HUES48 (cell line): Measurements from ENCODE around the gene PACS1.
A peak's percentile ranks its signal among the peaks of the same experiment; 100 is the strongest.
"Not testable (repeated sequence)": the region's sequence is repeated elsewhere in the genome, so short reads cannot be mapped to it uniquely, and the experiment has no call there.

Experiments used
- H3K27ac ChIP-seq: one replicate; pipeline ENCODE4 v1.7.0; 2013; ENCODE audit warnings: low read depth, low read length, inconsistent platforms
- H3K27me3 ChIP-seq: 2 replicates; pipeline ENCODE4 v1.6.1; 2013; ENCODE audit warnings: mild to moderate bottlenecking, low read length; ENCODE audit not compliant: control insufficient read depth, insufficient read depth
- H3K36me3 ChIP-seq: 2 replicates; pipeline ENCODE4 v1.6.1; 2013; ENCODE audit warnings: low read length; ENCODE audit not compliant: control insufficient read depth, insufficient read depth
- H3K4me1 ChIP-seq: 2 replicates; pipeline ENCODE4 v1.6.1; 2013; ENCODE audit warnings: mild to moderate bottlenecking, low read length; ENCODE audit not compliant: control insufficient read depth, insufficient read depth
- H3K4me3 ChIP-seq: 2 replicates; pipeline ENCODE4 v1.5.1; 2013; ENCODE audit warnings: mild to moderate bottlenecking, low read depth, low read length
- H3K9ac ChIP-seq: 2 replicates; pipeline ENCODE4 v1.6.1; 2013; ENCODE audit warnings: mild to moderate bottlenecking, low read depth, low read length, moderate library complexity
- H3K9me3 ChIP-seq: 2 replicates; pipeline ENCODE4 v1.6.1; 2013; ENCODE audit warnings: low read length; ENCODE audit not compliant: control insufficient read depth, insufficient read depth

The PACS1 gene

DNA sequence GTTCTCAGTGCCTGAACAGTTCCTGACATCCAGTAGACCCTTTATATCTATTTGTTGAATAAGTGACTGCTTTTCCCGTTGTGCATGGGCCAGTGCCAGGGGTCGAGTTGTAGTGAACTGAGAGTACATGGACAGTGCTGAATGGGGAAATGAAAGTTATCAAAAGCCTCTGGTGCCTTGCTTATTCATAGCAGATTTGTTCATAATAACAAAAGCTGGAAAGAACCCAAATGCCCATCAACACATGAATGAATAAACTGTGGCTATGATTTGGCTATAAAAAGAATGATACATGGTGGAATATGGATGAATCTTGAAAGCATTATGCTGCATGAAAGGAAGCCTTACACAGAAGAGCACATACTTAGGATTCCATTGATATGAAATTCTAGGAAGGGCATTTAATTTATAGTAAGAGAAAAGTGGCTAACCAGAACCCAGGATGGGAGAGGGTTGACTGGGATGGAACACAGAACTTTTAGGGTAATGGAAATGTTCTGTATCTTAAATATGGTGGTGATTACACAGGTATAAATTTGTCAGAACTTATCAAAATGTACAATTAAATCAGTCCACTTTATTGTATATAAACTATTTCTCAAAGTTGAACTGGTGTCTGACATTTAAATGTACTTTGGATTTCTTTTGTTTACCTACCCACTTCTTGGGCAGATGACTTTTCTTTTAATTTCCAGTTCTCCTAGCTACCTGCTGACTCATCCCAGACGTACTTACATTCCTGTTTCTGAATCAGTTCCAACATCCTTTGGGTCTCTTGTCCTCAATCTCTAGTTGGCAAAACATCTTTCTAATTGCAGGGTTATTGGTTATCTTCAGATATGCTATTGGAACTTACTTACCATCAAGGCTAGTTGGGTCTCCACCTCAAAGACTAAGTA lies 42.8 kb downstream of the PACS1 start:
- Histone ChIP-seq H3K27me3 (no peaks in the 10 kb centered on the region), H3K4me1 (peaks cover 37% of the 10 kb centered on the region), H3K4me3 (no peak overlapping the region), H3K36me3 (no peaks in the 10 kb centered on the region), H3K9ac (no peak overlapping the region), H3K27ac (no peak overlapping the region), H3K9me3 (no peaks in the 10 kb centered on the region)

DNA sequence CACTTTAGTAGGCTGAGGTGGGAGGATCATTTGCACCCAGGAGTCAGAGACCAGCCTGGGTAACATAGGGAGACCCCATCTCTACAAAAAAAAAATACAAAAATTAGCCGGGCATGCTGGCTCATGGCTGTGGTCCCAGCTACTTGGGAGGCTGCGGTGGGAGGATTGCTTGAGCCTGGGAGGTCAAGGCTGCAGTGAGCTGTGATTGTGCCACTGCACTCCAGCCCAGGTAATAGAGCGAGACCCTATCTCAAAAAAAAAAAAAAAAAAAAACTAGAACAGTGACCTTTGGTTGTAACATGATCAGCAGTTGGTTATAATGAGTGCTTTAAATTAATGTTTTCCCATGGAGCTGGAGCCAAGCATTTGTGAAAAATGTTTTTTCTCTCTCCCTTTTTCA lies 44.9 kb downstream of the PACS1 start:
- not testable (repeated sequence) for H3K27me3 ChIP-seq, H3K36me3 ChIP-seq, H3K9me3 ChIP-seq, H3K4me3 ChIP-seq, H3K9ac ChIP-seq
- Histone ChIP-seq H3K4me1 (peaks cover 49% of the 10 kb centered on the region), H3K27ac (peak overlapping the region; percentile 73)

DNA sequence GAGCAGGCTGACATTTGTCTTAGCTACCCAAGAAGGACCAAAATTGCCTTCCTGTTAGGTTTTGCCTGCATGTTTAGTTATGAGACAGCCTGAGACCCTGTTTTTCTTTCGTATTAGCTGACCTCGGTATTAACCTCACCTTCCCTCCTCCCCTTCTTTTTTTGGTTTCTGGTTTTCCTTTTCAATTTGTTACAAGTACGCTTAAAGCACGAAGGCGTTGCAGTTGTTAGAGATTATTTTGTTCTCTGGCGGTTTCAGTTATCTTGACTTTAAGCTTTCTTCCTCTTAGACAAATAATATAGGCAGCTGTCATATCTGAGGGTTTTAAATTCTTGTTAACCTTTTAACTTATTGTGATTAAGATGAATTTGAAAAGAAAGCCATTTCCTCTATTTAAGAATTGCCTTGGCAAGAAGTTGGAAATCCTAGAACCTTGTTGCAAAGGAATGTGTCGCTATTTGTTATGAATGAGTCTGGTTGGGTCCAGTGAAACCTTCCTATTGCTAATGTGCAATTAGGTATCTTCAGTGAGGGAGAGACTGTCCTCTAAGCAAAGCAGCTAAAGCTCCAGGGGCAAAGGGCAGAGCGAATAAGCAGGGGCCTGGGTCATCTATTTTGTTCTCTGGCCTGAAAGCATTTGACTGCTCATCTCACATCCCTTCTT lies 45.7 kb downstream of the PACS1 start:
- Histone ChIP-seq H3K9ac (no peak overlapping the region), H3K9me3 (no peaks in the 10 kb centered on the region), H3K4me1 (peaks cover 49% of the 10 kb centered on the region), H3K36me3 (no peaks in the 10 kb centered on the region), H3K27ac (peak overlapping the region; percentile 73), H3K27me3 (no peaks in the 10 kb centered on the region), H3K4me3 (no peak overlapping the region)

DNA sequence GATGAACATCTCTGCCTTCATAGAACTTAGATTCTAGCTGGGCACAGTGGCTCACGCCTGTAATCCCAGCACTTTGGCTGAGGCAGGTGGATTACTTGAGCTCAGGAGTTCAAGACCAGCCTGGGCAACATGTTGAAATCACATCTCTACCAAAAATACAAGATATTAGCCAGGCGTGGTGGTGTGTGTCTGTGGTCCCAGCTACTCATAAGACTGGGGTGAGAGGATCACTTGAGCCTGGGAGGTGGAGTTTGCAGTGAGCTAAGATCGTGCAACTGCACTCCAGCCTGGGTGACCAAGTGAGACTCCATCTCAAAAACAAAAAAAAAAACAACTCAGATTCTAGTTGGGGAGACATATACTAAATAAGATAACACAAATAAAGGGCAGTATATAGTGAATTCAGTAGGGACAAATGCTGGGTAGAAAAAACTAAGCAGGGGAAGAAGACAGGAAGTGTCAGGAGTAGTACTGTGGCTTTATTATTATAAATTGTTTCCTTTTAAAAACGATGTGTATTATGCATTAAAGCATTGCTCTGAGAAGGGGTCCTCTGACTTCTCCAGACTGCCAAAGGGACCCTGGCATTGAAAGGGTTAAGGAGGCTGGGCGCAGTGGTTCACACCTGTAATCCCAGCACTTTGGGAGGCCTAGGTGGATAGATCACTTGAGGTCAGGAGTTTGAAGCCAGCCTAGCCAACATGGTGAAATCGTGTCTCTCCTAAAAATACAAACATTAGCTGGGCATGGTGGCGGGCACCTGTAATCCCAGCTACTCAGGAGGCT lies 46.7 kb downstream of the PACS1 start:
- Histone ChIP-seq H3K9ac (no peak overlapping the region), H3K4me1 (peaks cover 41% of the 10 kb centered on the region), H3K27ac (peak overlapping the region; percentile 73), H3K9me3 (no peaks in the 10 kb centered on the region), H3K36me3 (no peaks in the 10 kb centered on the region), H3K27me3 (no peaks in the 10 kb centered on the region), H3K4me3 (no peak overlapping the region)

DNA sequence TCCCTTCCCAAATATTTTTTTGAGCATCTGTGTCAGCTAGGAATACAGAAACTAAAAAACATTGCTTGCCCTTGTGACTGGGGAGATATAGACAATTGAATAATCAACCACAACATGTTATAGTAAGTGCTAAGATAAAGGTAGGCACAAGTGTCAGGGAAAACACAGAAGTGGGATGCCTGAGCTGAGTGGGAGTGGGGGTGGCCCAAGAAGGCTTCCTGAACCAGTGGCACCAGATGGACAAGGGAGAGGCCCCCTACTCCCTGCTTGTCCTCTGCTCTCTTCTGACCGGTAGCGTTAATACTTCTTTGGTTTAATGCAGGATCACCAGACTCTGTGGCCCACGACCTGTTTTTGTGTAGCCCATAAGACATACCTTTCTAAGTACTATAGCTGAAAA lies 48.8 kb downstream of the PACS1 start:
- H3K9me3 ChIP-seq = no peaks in the 10 kb centered on the region
- H3K4me3 ChIP-seq = no peak overlapping the region
- peaks cover 22% of the 10 kb centered on the region for H3K4me1 ChIP-seq
- no peaks in the 10 kb centered on the region for H3K36me3 ChIP-seq
- H3K9ac ChIP-seq = no peak overlapping the region
- peak overlapping the region; percentile 91 for H3K27ac ChIP-seq
- no peaks in the 10 kb centered on the region for H3K27me3 ChIP-seq

DNA sequence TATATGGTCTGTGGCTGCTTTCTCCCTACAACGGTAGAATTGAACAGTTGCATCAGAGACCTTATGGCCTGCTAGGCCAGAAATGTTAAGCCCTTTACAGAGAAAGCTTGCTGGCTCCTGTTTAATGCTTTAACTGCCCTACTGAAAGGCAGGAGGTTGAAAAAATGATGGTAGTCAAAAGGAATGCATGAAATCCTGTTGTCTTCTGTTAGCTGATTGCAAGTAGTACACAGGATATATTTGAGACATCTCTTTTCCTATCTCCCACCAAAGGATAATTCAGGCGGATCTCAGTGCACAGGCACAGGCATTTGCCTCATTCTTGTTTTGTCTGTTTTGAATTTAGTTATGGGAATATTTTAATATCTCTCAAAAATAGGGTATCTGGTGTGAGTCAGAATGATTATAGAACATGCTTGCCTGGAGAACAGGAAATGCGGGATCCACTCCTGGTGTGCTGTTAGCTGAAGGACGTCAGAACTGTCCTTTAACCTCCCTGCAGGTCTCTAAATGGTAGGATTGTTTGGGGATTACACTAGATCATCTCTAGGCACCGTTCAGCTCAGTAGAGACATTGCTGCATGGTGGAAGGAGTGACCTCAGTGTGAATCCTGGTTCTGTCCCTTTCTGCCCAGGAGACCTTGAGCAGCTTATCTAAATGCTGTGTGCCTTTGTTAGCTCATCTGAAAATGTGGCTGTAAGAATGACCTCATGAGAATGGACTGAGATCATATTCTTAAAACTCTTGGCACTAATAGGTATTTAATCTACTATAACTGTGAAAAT lies 49.5 kb downstream of the PACS1 start:
- H3K9ac ChIP-seq = no peak overlapping the region
- peaks cover 22% of the 10 kb centered on the region for H3K4me1 ChIP-seq
- H3K27ac ChIP-seq = peak overlapping the region; percentile 91
- no peak overlapping the region for H3K4me3 ChIP-seq
- no peaks in the 10 kb centered on the region for H3K27me3 ChIP-seq
- H3K9me3 ChIP-seq = no peaks in the 10 kb centered on the region
- H3K36me3 ChIP-seq = no peaks in the 10 kb centered on the region

DNA sequence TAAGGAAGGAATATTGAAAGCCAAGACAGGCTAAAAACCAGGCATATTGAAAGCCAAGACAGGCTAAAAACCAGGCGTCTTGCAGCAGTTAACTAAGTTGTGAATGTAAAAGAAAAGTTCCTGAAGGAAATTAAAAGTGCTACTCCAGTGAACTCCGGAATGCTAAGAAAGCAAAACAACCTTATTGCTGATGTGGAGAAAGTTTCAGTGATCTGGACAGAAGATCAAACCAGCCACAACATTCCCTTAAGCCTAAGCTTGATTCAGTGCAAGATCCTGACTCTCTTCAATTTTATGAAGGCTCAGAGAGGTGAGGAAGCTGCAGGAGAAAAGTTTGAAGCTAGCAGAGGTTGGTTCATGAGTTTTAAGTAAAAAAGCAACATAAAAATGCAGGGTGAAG lies 51.4 kb downstream of the PACS1 start:
- Histone ChIP-seq H3K36me3 (no peaks in the 10 kb centered on the region), H3K9ac (no peak overlapping the region), H3K9me3 (no peaks in the 10 kb centered on the region), H3K4me3 (no peak overlapping the region), H3K27me3 (no peaks in the 10 kb centered on the region), H3K4me1 (peaks cover 17% of the 10 kb centered on the region), H3K27ac (no peak overlapping the region)

DNA sequence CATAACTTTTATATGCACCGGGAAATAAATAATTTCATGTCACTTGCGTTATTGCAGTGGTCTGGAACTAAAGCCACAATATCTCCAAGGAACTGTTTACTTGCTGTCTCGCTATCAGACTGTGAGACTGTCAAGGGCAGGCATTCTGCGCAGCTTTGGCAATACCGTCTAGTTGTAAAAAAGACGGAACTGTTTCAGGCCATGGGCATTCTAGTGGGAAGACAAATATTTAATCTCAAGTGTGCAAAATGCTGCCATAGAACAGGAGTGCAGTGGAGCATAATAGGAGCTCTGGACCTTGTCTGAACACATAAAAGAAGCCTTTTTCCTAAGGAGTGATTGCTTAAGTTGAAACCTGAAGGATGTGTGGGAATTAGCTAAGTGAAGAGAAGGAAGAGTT lies 53.8 kb downstream of the PACS1 start:
- Histone ChIP-seq H3K4me1 (peaks cover 37% of the 10 kb centered on the region), H3K36me3 (no peaks in the 10 kb centered on the region), H3K4me3 (no peak overlapping the region), H3K9me3 (no peaks in the 10 kb centered on the region), H3K27ac (no peak overlapping the region), H3K9ac (no peak overlapping the region), H3K27me3 (no peaks in the 10 kb centered on the region)

DNA sequence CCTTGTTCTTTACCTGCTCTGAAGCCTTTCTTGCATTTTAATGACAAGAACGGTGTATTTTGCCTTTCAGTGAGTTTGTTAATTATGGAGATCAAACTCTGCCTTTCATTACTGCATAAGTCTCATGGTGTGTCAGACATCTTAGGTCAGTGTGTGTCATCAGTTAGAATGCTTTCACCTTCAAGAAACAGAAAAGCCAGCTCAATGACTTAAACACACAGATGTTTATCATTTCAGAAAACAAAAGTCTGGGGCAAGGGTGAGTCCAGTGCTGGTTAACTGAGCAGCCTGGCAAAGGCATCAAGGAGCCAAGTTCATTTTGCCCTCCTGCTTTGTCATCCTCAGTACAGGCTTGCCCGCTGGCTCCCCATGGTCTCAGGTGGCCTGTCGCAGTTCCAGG lies 54.5 kb downstream of the PACS1 start:
- H3K27me3 ChIP-seq = no peaks in the 10 kb centered on the region
- H3K9me3 ChIP-seq = no peaks in the 10 kb centered on the region
- H3K27ac ChIP-seq = no peak overlapping the region
- H3K9ac ChIP-seq = no peak overlapping the region
- H3K36me3 ChIP-seq = no peaks in the 10 kb centered on the region
- H3K4me1 ChIP-seq = peaks cover 33% of the 10 kb centered on the region
- no peak overlapping the region for H3K4me3 ChIP-seq

DNA sequence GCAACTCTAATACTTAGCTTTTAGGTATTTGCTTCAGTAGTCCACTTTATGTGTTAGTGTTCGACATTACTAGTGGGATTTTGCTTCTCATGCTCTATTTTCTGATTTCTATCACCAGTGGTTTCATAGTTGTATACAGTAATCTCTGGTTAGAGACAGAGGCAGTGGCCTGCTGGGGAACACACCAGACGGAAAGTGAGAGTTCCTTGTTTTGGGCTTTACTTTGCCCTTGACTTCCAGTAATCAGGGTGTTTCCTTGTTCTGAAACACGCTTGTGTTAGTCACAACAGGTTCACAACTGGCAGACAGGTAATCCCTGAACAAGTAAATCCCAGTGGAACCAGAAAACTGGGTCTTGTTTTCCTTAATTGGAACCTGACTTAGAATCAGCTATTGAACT lies 56.0 kb downstream of the PACS1 start:
- H3K4me3 ChIP-seq = no peak overlapping the region
- no peaks in the 10 kb centered on the region for H3K36me3 ChIP-seq
- no peaks in the 10 kb centered on the region for H3K9me3 ChIP-seq
- peak overlapping the region; percentile 66 for H3K27ac ChIP-seq
- H3K4me1 ChIP-seq = peaks cover 35% of the 10 kb centered on the region
- no peak overlapping the region for H3K9ac ChIP-seq
- no peaks in the 10 kb centered on the region for H3K27me3 ChIP-seq
